H1 (cell line): ENCODE data around the gene NDUFAB1. TPM values are rescaled to one million over a fixed set of nuclear protein-coding genes. Genes with fewer than 3 reads are reported as not detected.

Source experiments
- BRCA1 ChIP-seq: IDR thresholded peaks from 2 replicates; pipeline ENCODE4 v1.6.1; 2012; ENCODE audit warnings: low read depth, low read length, improper control_type of control experiment
- E2F6 ChIP-seq: IDR thresholded peaks from 2 replicates; pipeline ENCODE4 v1.6.1; 2012; ENCODE audit warnings: inconsistent platforms
- EP300 ChIP-seq, 2 experiments: IDR thresholded peaks; 1 replicate in 1 of 2; 2 replicates in 1 of 2; pipeline ENCODE4 v1.6.1; 2011 to 2012; ENCODE audit warnings: low read depth in 2 of 2, low read length in 2 of 2, mild to moderate bottlenecking in 2 of 2, borderline replicate concordance in 1 of 2, inconsistent platforms in 1 of 2, moderate library complexity in 1 of 2
- FOSL1 ChIP-seq: IDR thresholded peaks from 2 replicates; pipeline ENCODE4 v1.6.1; 2011; ENCODE audit warnings: mild to moderate bottlenecking, low read depth, low read length, moderate library complexity; ENCODE audit not compliant: insufficient read depth
- GTF2F1 ChIP-seq: IDR thresholded peaks from 2 replicates; pipeline ENCODE4 v1.6.1; 2012; ENCODE audit warnings: low read depth, low read length, improper control_type of control experiment, borderline replicate concordance
- NRF1 ChIP-seq: IDR thresholded peaks from 2 replicates; pipeline ENCODE4 v1.6.1; 2011; ENCODE audit warnings: mild to moderate bottlenecking, low read depth, low read length, improper control_type of control experiment
- POU5F1 ChIP-seq: IDR thresholded peaks from 2 replicates; pipeline ENCODE4 v1.6.1; 2011; ENCODE audit warnings: low read depth, mild to moderate bottlenecking, low read length, moderate library complexity
- RAD21 ChIP-seq, 2 experiments: IDR thresholded peaks in 1 of 2; conservative IDR thresholded peaks in 1 of 2; 2 replicates each; pipeline ENCODE4 v1.6.1; 2011; ENCODE audit warnings: low read depth in 2 of 2, low read length in 2 of 2, improper control_type of control experiment in 1 of 2, inconsistent platforms in 1 of 2, mild to moderate bottlenecking in 1 of 2, moderate library complexity in 1 of 2
- SIX5 ChIP-seq: IDR thresholded peaks from 2 replicates; pipeline ENCODE4 v1.6.1; 2011; ENCODE audit warnings: mild to moderate bottlenecking, low read depth, low read length
- SP2 ChIP-seq: IDR thresholded peaks from 2 replicates; pipeline ENCODE4 v1.6.1; 2012; ENCODE audit warnings: mild to moderate bottlenecking, low read length, inconsistent platforms
- polyA plus RNA-seq, 7 experiments: library from polyadenylated mRNA; depleted of rRNA in 3 of 7; stranded (reverse) in 5 of 7; unstranded in 2 of 7; fragments of >200 nt in 5 of 7; fragments of 200-250 nt in 2 of 7; gene quantifications; 1 replicate in 5 of 7; 2 replicates in 1 of 7; 4 replicates in 1 of 7; pipeline versions ENCODE4 v1.2.1 to v1.2.3, GENCODE V29; 2011 to 2013; ENCODE audit warnings: missing spikeins in 2 of 7, mixed read lengths in 2 of 7
- total RNA-seq: library from RNA; stranded (reverse); fragmentation: NEBNext Ultra II Directional; extraction: Animal tissue kit (Norgen Biotek cat#: 25700); gene quantifications from 2 replicates; pipeline ENCODE4 v1.2.1, GENCODE V29; 2021

Gene NDUFAB1
- total and polyA plus RNA-seq, 2 of the 8 experiments (the other 6 are each of a cell fraction or from before 2014, with no cell fraction given) = 135 to 294 TPM

GRCh38 chr16:23595951-23596720 is at the start of gene NDUFAB1 (continued):
- TF ChIP-seq GTF2F1 (no peak), EP300 (IDR thresholded peaks at IDR 0.05; ENCODE audit: borderline replicate concordance in 1 of 2, low read depth in 2 of 2, low read length in 2 of 2) (peak in 1 of 2 experiments; percentile 72; a peak in 1 of 3 replicates), BRCA1 (no peak), SIX5 (no peak), RAD21 (IDR thresholded peaks at IDR 0.05 in 1 of 2, conservative IDR thresholded peaks at IDR 0.05 in 1 of 2; ENCODE audit: low read depth in 2 of 2, low read length in 2 of 2) (peak; percentile 27 to 44; a peak in 2 of 4 replicates), SP2 (peak; percentile 36; the same call in 1 of the 2 replicates), FOSL1 (no peak), POU5F1 (no peak), E2F6 (0 out of 2 replicates have a peak, but pooled peaks have one; percentile 6), NRF1 (0 out of 2 replicates have a peak, but pooled peaks have one; percentile 8)
